Measurements from ENCODE around the gene OR4X2.
"Not testable (repeated sequence)": the region's sequence is repeated elsewhere in the genome, so short reads cannot be mapped to it uniquely, and the experiment has no call there.

The OR4X2 gene

GRCh38 chr11:48244804-48245203 is at the start of gene OR4X2:
Gene OR4X2 (plus strand): TSS chr11:48245104. CDS start chr11:48245104, 0 bp downstream.
- ATAC-seq = no peak

GRCh38 chr11:48207881-48208280 is 37.0 kb upstream of the OR4X2 start:
- ATAC-seq = no peak

- no peak for ATAC-seq
These were observed 34.9 kb upstream of the OR4X2 start for GRCh38 chr11:48210052-48210451.

- ATAC-seq = no peak
These were observed 28.4 kb upstream of the OR4X2 start, which contains the start of gene OR4B1 for GRCh38 chr11:48216510-48216909. Gene OR4B1 (plus strand): TSS chr11:48216810. CDS start chr11:48216810, 0 bp downstream.

- ATAC-seq = no peak
These were observed 16.1 kb upstream of the OR4X2 start for GRCh38 chr11:48228761-48229160.

- ATAC-seq = not testable (repeated sequence)
These were observed 14.8 kb upstream of the OR4X2 start for GRCh38 chr11:48230057-48230456.

GRCh38 chr11:48237727-48238126 is 7.2 kb upstream of the OR4X2 start:
- ATAC-seq = no peak

GRCh38 chr11:48242501-48242900 is 2.4 kb upstream of the OR4X2 start:
- ATAC-seq = no peak

GRCh38 chr11:48248902-48249301 is 4.0 kb downstream of the OR4X2 start:
- no peak for ATAC-seq

- no peak for ATAC-seq
These were observed 16.7 kb downstream of the OR4X2 start for GRCh38 chr11:48261600-48261999.

- ATAC-seq = no peak
These were observed 18.6 kb downstream of the OR4X2 start, which contains the start of gene OR4X1 for GRCh38 chr11:48263423-48263911. Gene OR4X1 (plus strand): TSS chr11:48263861. CDS start chr11:48263861, 0 bp downstream.

GRCh38 chr11:48270621-48271020 is 25.7 kb downstream of the OR4X2 start:
- no peak for ATAC-seq

- ATAC-seq = no peak
These were observed 27.7 kb downstream of the OR4X2 start for GRCh38 chr11:48272606-48273005.
